Activated CD4-positive, alpha-beta T cell treated with anti-CD3 and anti-CD28 coated beads for 1 hour (primary cell): ENCODE measurements around the gene IRS4.

Source experiments
- DNase-seq: peaks from one replicate; pipeline ENCODE4 v3.0.0-alpha.2; 2020

Gene IRS4

GRCh38 chrX:108736509-108737479 is at the start of gene IRS4:
IRS4 (minus strand) TSS chrX:108736563.
- DNase-seq = no peak

- no peak for DNase-seq
Measured at GRCh38 chrX:108772549-108772948, 36.2 kb upstream of the IRS4 start.

- DNase-seq = no peak
Measured at GRCh38 chrX:108763559-108763958, 27.2 kb upstream of the IRS4 start.

GRCh38 chrX:108740299-108740774 is 4.0 kb upstream of the IRS4 start:
- DNase-seq = no peak

GRCh38 chrX:108737754-108738153 is 1.4 kb upstream of the IRS4 start:
- DNase-seq = no peak

GRCh38 chrX:108735679-108736508 is 469 bp downstream of the IRS4 start:
- DNase-seq = no peak

- no peak for DNase-seq
Measured at GRCh38 chrX:108735091-108735678, 1.2 kb downstream of the IRS4 start.

GRCh38 chrX:108734426-108734825 is 1.9 kb downstream of the IRS4 start:
- no peak for DNase-seq

GRCh38 chrX:108732630-108733321 is 3.6 kb downstream of the IRS4 start:
- DNase-seq = no peak

- no peak for DNase-seq
Measured at GRCh38 chrX:108731153-108731552, 5.2 kb downstream of the IRS4 start.

- no peak for DNase-seq
Measured at GRCh38 chrX:108726748-108727147, 9.6 kb downstream of the IRS4 start.

- no peak for DNase-seq
Measured at GRCh38 chrX:108722561-108722960, 13.8 kb downstream of the IRS4 start.

- DNase-seq = no peak
Measured at GRCh38 chrX:108712886-108713285, 23.5 kb downstream of the IRS4 start.

GRCh38 chrX:108704839-108705238 is 31.5 kb downstream of the IRS4 start:
- DNase-seq = no peak

GRCh38 chrX:108702530-108702929 is 33.8 kb downstream of the IRS4 start:
- DNase-seq = no peak

- no peak for DNase-seq
Measured at GRCh38 chrX:108701633-108702032, 34.7 kb downstream of the IRS4 start.

GRCh38 chrX:108699368-108699767 is 37.0 kb downstream of the IRS4 start:
- DNase-seq = no peak

- no peak for DNase-seq
Measured at GRCh38 chrX:108696690-108697089, 39.7 kb downstream of the IRS4 start.
